Karpas-422 (cell line): Measurements from ENCODE around the gene IL32. TPM values are rescaled to one million over a fixed set of nuclear protein-coding genes. Genes with fewer than 3 reads are reported as not detected.

Experiments used
- DNase-seq: peaks from one replicate; pipeline ENCODE4 v3.0.0-alpha.2; 2015
- H2AFZ ChIP-seq: fragments of 200-600 bp; sonication (generic); 2 replicates; pipeline ENCODE4 v1.6.1; 2014; ENCODE audit warnings: antibody characterized with exemption, low read length, mixed read lengths
- H3K27ac ChIP-seq: fragments of 200-600 bp; sonication (generic); 2 replicates; pipeline ENCODE4 v1.5.1; 2014; ENCODE audit warnings: mild to moderate bottlenecking, low read length, moderate library complexity
- H3K27me3 ChIP-seq: fragments of 200-600 bp; sonication (generic); 2 replicates; pipeline ENCODE4 v1.6.1; 2014; ENCODE audit warnings: low read length, mixed read lengths
- H3K36me3 ChIP-seq: fragments of 200-600 bp; sonication (generic); 2 replicates; pipeline ENCODE4 v1.6.1; 2014; ENCODE audit warnings: low read length, mixed read lengths; ENCODE audit not compliant: insufficient read depth
- H3K4me1 ChIP-seq: fragments of 200-600 bp; sonication (generic); 2 replicates; pipeline ENCODE4 v1.6.1; 2014; ENCODE audit warnings: mild to moderate bottlenecking, low read length, mixed read lengths
- H3K4me2 ChIP-seq: fragments of 200-600 bp; sonication (generic); 2 replicates; pipeline ENCODE4 v1.6.1; 2014; ENCODE audit warnings: low read length, low read depth, mild to moderate bottlenecking; ENCODE audit not compliant: poor library complexity, severe bottlenecking
- H3K4me3 ChIP-seq: fragments of 200-600 bp; sonication (generic); 2 replicates; pipeline ENCODE4 v1.5.1; 2014; ENCODE audit warnings: mild to moderate bottlenecking, antibody characterized with exemption, low read length, mixed read lengths
- H3K79me2 ChIP-seq: fragments of 200-600 bp; sonication (generic); 2 replicates; pipeline ENCODE4 v1.6.1; 2014; ENCODE audit warnings: mild to moderate bottlenecking, low read length, mixed read lengths
- H3K9ac ChIP-seq: fragments of 200-600 bp; sonication (generic); 2 replicates; pipeline ENCODE4 v1.6.0; 2014; ENCODE audit warnings: low read length
- H3K9me2 ChIP-seq: fragments of 200-600 bp; sonication (generic), shearing (Covaris generic); replicated peaks from 2 replicates; pipeline ENCODE4 v1.6.0; 2014; ENCODE audit warnings: mild to moderate bottlenecking, low read length, moderate library complexity; ENCODE audit not compliant: insufficient read depth
- H3K9me3 ChIP-seq: fragments of 300-700, 200-600 bp; sonication (generic); 2 replicates; pipeline ENCODE4 v1.6.1; 2014; ENCODE audit warnings: low read length, mixed read lengths
- H4K20me1 ChIP-seq: fragments of 200-600 bp; sonication (generic); 2 replicates; pipeline ENCODE4 v1.6.1; 2014; ENCODE audit warnings: mild to moderate bottlenecking, antibody characterized with exemption, low read length, low read depth; ENCODE audit not compliant: insufficient read depth
- total RNA-seq: library from RNA; depleted of rRNA; stranded (reverse); fragments of >200 nt; shearing (Covaris generic); gene quantifications from 2 replicates; pipeline ENCODE4 v1.2.3, GENCODE V29; 2014; ENCODE audit warnings: low replicate concordance

Gene IL32
- total RNA-seq, 1 experiment from 2014 or later = not detected

DNA sequence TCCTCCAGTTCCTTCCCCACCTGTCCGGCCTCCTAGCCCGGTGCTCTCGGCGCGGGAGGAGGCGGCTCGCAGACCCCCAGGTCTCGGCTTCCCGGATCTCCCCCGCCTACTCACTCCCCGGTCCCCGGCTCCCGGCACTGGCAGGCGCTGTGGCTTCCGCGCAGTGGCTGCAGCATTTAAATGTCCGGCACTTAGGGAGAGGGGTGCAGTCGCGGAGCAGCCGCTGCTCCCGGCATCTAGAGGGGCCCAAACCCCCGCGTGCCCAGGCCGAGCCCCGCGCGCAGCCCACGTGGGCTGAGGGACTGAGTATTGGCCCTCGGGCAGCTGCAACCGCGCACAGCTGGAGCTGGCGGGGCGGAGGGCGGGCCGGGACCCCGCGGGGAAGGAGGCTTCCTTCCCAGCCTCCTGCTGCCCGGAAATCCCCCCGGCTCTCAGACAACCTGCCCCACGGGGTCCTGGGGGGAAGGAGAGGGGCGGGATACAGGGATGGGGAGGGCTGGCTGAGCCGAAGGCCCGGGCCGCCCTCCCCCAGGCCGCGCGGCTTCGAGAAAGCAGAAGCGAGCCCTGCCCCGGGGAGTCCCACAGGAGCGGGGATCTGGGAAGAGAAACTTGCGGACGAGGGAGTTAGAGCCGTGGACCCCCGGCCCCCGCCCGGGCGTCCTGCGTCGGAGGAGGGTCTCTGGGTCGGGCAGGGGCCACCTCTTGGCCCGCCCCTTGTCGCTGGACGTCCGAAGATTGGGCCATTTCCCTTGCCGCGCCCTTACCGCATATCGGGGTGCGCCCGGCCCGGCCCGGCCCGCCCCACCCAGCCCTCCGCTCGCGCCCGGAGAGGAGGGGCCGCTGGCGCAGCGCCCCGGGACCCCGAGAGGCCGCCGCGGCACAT, 19.4 kb upstream of the IL32 start, which contains the start of gene MMP25:
Gene MMP25, plus strand, starts transcription at position 804 of the 883 bp plus-strand sequence. CDS start 357 bp downstream, outside the sequence.
- H3K27me3 ChIP-seq = no peaks in the 10 kb centered on the region
- H3K4me3 ChIP-seq = peak within 1 kb of the TSS; percentile 59; the same call in 1 of the 2 replicates
- H3K4me1 ChIP-seq = peaks cover 16% of the 10 kb centered on the region
- H3K79me2 ChIP-seq = no peaks in the 10 kb centered on the region
- no peak for DNase-seq
- H3K36me3 ChIP-seq = no peaks in the 10 kb centered on the region
- peak within 1 kb of the TSS; percentile 53 for H3K9ac ChIP-seq
- no peaks in the 10 kb centered on the region for H3K9me3 ChIP-seq
- H2AFZ ChIP-seq = no peak within 1 kb of the TSS
- no peaks in the 10 kb centered on the region for H3K9me2 ChIP-seq
- H3K27ac ChIP-seq = no peak within 1 kb of the TSS
- H4K20me1 ChIP-seq = no peaks in the 10 kb centered on the region
- H3K4me2 ChIP-seq = peak within 1 kb of the TSS; percentile 67

DNA sequence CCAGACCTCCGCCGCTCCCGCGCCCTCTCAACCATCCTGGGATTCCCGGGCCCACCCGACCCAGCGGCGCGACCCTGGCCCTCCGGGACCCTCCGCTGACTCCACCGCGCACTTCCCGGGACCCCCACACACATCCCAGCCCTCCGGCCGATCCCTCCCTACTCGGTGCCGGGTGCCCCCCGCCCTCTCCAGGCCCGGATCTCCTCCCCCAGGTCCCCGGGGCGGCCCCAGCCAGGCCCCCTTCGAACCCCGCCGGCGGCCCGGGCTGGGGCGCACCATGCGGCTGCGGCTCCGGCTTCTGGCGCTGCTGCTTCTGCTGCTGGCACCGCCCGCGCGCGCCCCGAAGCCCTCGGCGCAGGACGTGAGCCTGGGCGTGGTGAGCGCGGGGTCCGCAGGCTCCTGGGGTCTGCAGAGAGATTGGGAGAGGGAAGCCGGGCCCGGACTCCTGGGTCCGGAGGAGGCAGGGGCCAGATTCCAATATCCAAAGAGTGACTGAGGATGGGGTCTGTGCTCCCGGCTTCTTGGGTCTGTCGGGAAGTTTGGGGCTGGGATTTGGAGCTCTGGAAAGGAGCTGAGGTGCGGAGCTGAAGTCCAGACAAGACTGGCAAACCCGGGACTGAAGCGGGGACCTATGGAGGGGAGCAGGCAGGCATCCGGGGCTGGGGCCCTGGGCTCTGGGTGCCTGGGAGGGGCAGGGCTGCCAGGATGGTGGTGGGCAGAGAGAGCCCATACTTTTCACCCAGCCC, 18.6 kb upstream of the IL32 start:
- Histone ChIP-seq H3K9me2 (no peaks in the 10 kb centered on the region), H3K27ac (no peak overlapping the region), H3K79me2 (no peaks in the 10 kb centered on the region), H3K9me3 (no peaks in the 10 kb centered on the region), H3K4me3 (no peak overlapping the region), H3K4me2 (no peak overlapping the region), H4K20me1 (no peaks in the 10 kb centered on the region), H3K9ac (no peak overlapping the region), H2AFZ (no peak overlapping the region), H3K36me3 (no peaks in the 10 kb centered on the region), H3K4me1 (peaks cover 17% of the 10 kb centered on the region), H3K27me3 (no peaks in the 10 kb centered on the region)
- DNase-seq = no peak

DNA sequence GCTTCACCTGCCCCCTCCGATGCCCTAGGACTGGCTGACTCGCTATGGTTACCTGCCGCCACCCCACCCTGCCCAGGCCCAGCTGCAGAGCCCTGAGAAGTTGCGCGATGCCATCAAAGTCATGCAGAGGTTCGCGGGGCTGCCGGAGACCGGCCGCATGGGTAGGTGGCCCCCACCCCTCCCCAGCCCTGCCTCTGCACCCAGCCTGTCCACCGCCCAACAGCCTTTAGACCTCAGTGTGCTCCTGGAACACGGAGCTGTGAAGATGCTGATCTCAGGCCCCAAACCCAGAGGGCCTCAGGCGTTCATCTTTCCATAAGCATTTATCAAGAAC, 18.1 kb upstream of the IL32 start:
- no peaks in the 10 kb centered on the region for H3K9me3 ChIP-seq
- H3K4me3 ChIP-seq = no peak overlapping the region
- no peaks in the 10 kb centered on the region for H3K9me2 ChIP-seq
- H2AFZ ChIP-seq = no peak overlapping the region
- H3K4me1 ChIP-seq = peaks cover 17% of the 10 kb centered on the region
- no peaks in the 10 kb centered on the region for H3K79me2 ChIP-seq
- no peaks in the 10 kb centered on the region for H4K20me1 ChIP-seq
- no peaks in the 10 kb centered on the region for H3K27me3 ChIP-seq
- no peak overlapping the region for H3K9ac ChIP-seq
- no peak overlapping the region for H3K27ac ChIP-seq
- no peaks in the 10 kb centered on the region for H3K36me3 ChIP-seq
- no peak overlapping the region for H3K4me2 ChIP-seq
- no peak for DNase-seq

DNA sequence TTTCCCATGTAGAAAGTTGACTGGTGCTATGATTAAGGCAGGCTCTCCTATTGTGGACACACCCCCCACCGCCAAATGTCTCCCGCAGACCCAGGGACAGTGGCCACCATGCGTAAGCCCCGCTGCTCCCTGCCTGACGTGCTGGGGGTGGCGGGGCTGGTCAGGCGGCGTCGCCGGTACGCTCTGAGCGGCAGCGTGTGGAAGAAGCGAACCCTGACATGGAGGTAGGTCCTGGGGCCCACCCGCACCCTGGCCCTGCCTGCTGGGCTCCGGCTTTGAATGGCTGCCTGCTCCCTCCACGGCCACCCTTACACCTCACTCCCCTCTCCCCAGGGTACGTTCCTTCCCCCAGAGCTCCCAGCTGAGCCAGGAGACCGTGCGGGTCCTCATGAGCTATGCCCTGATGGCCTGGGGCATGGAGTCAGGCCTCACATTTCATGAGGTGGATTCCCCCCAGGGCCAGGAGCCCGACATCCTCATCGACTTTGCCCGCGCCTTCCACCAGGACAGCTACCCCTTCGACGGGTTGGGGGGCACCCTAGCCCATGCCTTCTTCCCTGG, 15.4 kb upstream of the IL32 start:
- Histone ChIP-seq H3K36me3 (no peaks in the 10 kb centered on the region), H3K9me3 (no peaks in the 10 kb centered on the region), H3K4me1 (peaks cover 19% of the 10 kb centered on the region), H4K20me1 (no peaks in the 10 kb centered on the region), H3K9ac (no peak overlapping the region), H3K27me3 (no peaks in the 10 kb centered on the region), H3K4me3 (no peak overlapping the region), H3K27ac (no peak overlapping the region), H3K9me2 (no peaks in the 10 kb centered on the region), H3K4me2 (no peak overlapping the region), H3K79me2 (no peaks in the 10 kb centered on the region), H2AFZ (no peak overlapping the region)
- DNase-seq = no peak

DNA sequence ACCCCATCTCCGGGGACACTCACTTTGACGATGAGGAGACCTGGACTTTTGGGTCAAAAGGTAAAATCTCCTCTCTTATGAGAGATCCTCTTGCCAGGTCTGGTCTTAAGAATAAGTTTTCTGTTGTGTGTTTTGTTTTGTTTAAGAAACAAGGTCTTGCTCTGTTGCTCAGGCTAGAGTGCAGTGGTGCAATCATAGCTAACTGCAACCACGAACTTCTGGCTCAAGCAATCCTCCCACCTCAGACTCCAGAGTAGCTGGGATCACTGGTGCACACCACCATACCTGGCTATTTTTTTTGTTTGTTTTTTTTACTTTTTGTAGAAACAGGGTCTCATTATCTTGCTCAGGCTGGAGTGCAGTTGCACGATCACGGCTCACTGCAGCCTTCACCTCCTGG, 15.0 kb upstream of the IL32 start:
- Histone ChIP-seq H2AFZ (no peak overlapping the region), H3K36me3 (no peaks in the 10 kb centered on the region), H3K4me1 (peaks cover 23% of the 10 kb centered on the region), H3K27ac (no peak overlapping the region), H3K27me3 (no peaks in the 10 kb centered on the region), H3K79me2 (no peaks in the 10 kb centered on the region), H3K9me2 (no peaks in the 10 kb centered on the region), H4K20me1 (no peaks in the 10 kb centered on the region), H3K9ac (no peak overlapping the region), H3K9me3 (no peaks in the 10 kb centered on the region), H3K4me3 (no peak overlapping the region), H3K4me2 (no peak overlapping the region)
- no peak for DNase-seq

DNA sequence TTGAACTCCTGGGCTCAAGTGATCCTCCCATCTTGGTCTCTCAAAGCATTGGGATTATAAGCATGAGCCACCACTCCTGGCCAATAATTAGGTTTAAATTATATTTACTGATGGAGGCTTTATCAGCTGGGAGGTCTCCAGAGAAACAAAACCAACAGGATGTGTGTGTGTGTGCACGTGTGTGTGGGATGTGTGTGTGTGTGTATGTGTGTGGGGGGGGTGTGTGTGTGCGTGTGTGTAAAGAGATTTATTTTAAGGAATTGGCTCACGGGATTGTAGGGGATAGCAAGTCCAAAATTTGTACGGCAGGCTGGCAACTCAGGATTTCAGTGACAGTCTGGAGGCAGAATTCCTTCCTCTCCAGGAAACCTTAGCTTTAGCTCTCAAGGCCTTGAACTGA, 14.4 kb upstream of the IL32 start:
- no peak for DNase-seq
- Histone ChIP-seq H3K9me3 (no peaks in the 10 kb centered on the region), H3K9me2 (no peaks in the 10 kb centered on the region), H3K9ac (no peak overlapping the region), H2AFZ (no peak overlapping the region), H3K4me3 (no peak overlapping the region), H3K27me3 (no peaks in the 10 kb centered on the region), H4K20me1 (no peaks in the 10 kb centered on the region), H3K36me3 (no peaks in the 10 kb centered on the region), H3K4me1 (peaks cover 19% of the 10 kb centered on the region), H3K27ac (no peak overlapping the region), H3K4me2 (no peak overlapping the region), H3K79me2 (no peaks in the 10 kb centered on the region)

DNA sequence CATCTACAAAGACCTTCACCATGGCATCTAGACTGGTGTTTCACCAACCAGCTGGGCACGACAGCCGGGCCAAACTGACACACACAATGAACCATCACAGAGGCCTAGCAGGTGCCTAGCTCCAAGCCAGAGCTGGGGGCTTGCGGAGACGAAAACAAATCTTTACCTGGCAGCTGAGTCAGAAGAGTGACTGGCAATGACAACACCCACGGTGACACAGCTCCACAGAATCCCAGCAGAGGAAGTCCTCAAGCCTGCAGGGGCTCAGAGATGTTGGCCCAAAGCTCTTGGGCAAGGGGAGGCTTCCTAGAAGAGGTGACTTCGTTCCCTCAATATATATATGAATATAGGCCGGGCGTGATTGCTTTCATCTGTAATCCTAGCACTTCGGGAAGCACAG, 13.9 kb upstream of the IL32 start:
- Histone ChIP-seq H3K9me2 (no peaks in the 10 kb centered on the region), H3K9ac (no peak overlapping the region), H3K4me1 (peaks cover 16% of the 10 kb centered on the region), H3K27me3 (no peaks in the 10 kb centered on the region), H3K27ac (no peak overlapping the region), H2AFZ (no peak overlapping the region), H4K20me1 (no peaks in the 10 kb centered on the region), H3K4me3 (no peak overlapping the region), H3K36me3 (no peaks in the 10 kb centered on the region), H3K79me2 (no peaks in the 10 kb centered on the region), H3K4me2 (no peak overlapping the region), H3K9me3 (no peaks in the 10 kb centered on the region)
- no peak for DNase-seq
